Cardiac muscle cell (in vitro differentiated cells and primary cell): ENCODE results near the gene GNPTG. TPM values are rescaled to one million over a fixed set of nuclear protein-coding genes. Genes with fewer than 3 reads are reported as not detected.

Experiments used
- DNase-seq, 2 donors: peaks; one replicate each; pipeline versions ENCODE4 v3.0.0 to v3.0.0-alpha.2; 2010 to 2017; ENCODE audit warnings: low read depth in 1 of 2, low spot score in 1 of 2
- H3K27ac ChIP-seq: fragments of 200-600 bp; sonication (generic); 2 replicates; pipeline ENCODE4 v1.5.1; 2016
- H3K27me3 ChIP-seq: fragments of 200-600 bp; sonication (generic); 2 replicates; pipeline ENCODE4 v1.6.0; 2016; ENCODE audit warnings: control low read depth
- H3K36me3 ChIP-seq: fragments of 200-600 bp; sonication (generic); 2 replicates; pipeline ENCODE4 v1.5.1; 2016; ENCODE audit warnings: control low read depth
- H3K4me1 ChIP-seq: fragments of 200-600 bp; sonication (generic); 2 replicates; pipeline ENCODE4 v1.8.1; 2017; ENCODE audit warnings: low read depth, mild to moderate bottlenecking, mixed run types
- H3K4me3 ChIP-seq: fragments of 200-600 bp; sonication (generic); 2 replicates; pipeline ENCODE4 v1.5.1; 2016; ENCODE audit warnings: mild to moderate bottlenecking
- H3K9me3 ChIP-seq: fragments of 200-600 bp; sonication (generic); 2 replicates; pipeline ENCODE4 v1.5.1; 2017; ENCODE audit warnings: low read depth, mild to moderate bottlenecking, control low read depth
- CTCF ChIP-seq: IDR thresholded peaks from 2 replicates; pipeline ENCODE4 v1.5.1; 2012; ENCODE audit warnings: low read depth, mild to moderate bottlenecking, low read length
- polyA plus RNA-seq: library from polyadenylated mRNA; unstranded; fragments of >200 nt; fragmentation: Nextera tagmentation; extraction: Ambion mirVana; gene quantifications from 2 replicates; pipeline ENCODE4 v1.2.1, GENCODE V29; 2016
- total RNA-seq: library from RNA; depleted of rRNA; stranded (reverse); fragments of >200 nt; gene quantifications from 2 replicates; pipeline ENCODE4 v1.2.3, GENCODE V29; 2016

Gene GNPTG
- total and polyA plus RNA-seq, 2 experiments from 2014 or later, result 57.0 to 60.3 TPM

GRCh38 chr16:1312903-1313302 lies 38.8 kb upstream of the GNPTG start:
- H3K4me3 ChIP-seq, result no peak overlapping the region
- H3K27me3 ChIP-seq, result no peaks in the 10 kb centered on the region
- peaks cover 32% of the 10 kb centered on the region for H3K36me3 ChIP-seq
- TF ChIP-seq CTCF, result no peak
- no peak for DNase-seq
- H3K9me3 ChIP-seq, result no peaks in the 10 kb centered on the region
- H3K4me1 ChIP-seq, result peaks cover 16% of the 10 kb centered on the region
- no peak overlapping the region for H3K27ac ChIP-seq

DNA sequence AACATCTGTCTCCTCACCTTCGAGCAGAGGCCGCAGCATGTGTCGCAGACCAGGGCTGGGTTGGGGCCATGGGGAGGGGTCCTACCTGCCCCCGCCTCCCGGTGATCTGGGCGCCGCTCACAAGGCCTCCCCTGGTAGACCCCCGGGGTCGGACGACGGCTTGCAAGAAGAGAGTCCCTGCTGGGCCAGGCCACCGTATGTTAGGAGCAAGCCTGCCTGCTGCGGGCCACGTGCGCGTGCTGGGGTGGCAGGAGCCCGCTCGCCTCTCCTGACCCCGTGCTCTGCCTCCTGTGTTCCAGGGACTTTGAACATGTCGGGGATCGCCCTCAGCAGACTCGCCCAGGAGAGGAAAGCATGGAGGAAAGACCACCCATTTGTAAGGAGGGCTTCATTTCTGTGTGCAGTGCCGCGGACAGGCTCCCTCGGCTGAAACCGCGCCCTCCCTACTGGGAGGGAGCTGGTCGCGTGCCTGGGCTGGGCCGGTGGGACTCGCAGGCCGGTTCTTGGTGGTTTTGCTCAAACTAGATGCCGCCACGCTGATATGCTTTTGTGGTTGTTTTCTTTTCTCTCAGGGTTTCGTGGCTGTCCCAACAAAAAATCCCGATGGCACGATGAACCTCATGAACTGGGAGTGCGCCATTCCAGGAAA lies 37.9 kb upstream of the GNPTG start:
- no peak overlapping the region for H3K27ac ChIP-seq
- peaks cover 41% of the 10 kb centered on the region for H3K36me3 ChIP-seq
- no peaks in the 10 kb centered on the region for H3K9me3 ChIP-seq
- TF ChIP-seq CTCF, result no peak
- no peak overlapping the region for H3K4me3 ChIP-seq
- no peak for DNase-seq
- no peaks in the 10 kb centered on the region for H3K27me3 ChIP-seq
- H3K4me1 ChIP-seq, result peaks cover 16% of the 10 kb centered on the region

GRCh38 chr16:1314399-1315068 lies 37.2 kb upstream of the GNPTG start:
- Histone ChIP-seq H3K27ac (no peak overlapping the region), H3K9me3 (no peaks in the 10 kb centered on the region), H3K36me3 (peaks cover 48% of the 10 kb centered on the region), H3K27me3 (no peaks in the 10 kb centered on the region), H3K4me1 (peaks cover 16% of the 10 kb centered on the region), H3K4me3 (no peak overlapping the region)
- no peak for TF ChIP-seq CTCF
- no peak for DNase-seq

DNA sequence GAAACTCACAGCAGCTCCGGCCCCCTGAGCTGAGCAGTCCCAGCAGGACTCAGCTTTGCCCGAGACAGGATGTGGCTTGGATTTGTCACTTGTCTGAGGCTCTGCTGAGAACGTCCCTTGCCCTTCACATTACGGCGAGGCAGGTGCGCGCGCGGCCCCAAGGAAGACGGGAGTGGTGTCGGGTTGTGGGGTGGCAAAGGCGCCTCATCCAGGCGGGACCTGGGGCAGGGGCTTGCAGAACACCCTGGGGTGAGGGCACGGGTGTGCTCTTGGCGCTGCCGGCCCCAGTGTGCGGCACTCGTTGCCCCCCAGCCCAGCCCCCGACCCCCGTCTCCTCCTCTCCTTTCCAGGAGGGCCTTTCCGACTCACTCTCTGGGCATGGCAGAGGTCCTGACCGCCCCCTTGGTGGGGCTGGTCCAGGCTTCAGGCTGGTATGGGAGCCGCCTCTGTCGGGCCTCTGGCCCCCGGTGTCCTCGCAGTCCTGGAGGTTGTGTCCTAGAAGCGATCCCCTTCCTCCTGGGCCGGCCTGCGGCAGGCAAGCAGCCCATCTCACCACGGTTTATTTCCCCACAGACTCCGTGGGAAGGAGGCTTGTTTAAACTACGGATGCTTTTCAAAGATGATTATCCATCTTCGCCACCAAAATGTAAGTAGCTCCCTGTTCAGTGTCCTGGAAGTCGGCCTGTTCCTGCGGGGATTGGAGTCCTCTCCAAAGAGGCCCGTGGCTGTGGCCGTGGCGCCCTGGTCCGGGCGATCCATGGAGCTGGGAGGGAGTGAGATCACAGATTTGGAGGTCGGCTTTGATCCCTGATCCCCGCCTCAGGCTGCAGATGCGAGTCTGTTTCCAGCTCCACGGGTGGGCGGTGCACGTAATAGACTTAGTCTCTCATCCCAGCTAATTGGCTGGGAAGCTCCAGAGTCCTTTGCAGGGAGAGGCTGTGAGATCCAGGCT lies 36.4 kb upstream of the GNPTG start:
- H3K4me1 ChIP-seq, result peaks cover 16% of the 10 kb centered on the region
- H3K27ac ChIP-seq, result no peak overlapping the region
- H3K36me3 ChIP-seq, result peaks cover 56% of the 10 kb centered on the region
- TF ChIP-seq CTCF, result no peak
- H3K9me3 ChIP-seq, result no peaks in the 10 kb centered on the region
- DNase-seq, result no peak
- H3K27me3 ChIP-seq, result no peaks in the 10 kb centered on the region
- H3K4me3 ChIP-seq, result no peak overlapping the region

GRCh38 chr16:1316033-1316405 lies 35.7 kb upstream of the GNPTG start:
- no peaks in the 10 kb centered on the region for H3K9me3 ChIP-seq

More at GRCh38 chr16:1316033-1316405, 35.7 kb upstream of the GNPTG start:
- H3K27ac ChIP-seq, result no peak overlapping the region
- no peak for TF ChIP-seq CTCF
- no peak overlapping the region for H3K4me3 ChIP-seq
- DNase-seq, result no peak
- peaks cover 12% of the 10 kb centered on the region for H3K4me1 ChIP-seq
- no peaks in the 10 kb centered on the region for H3K27me3 ChIP-seq
- peaks cover 57% of the 10 kb centered on the region for H3K36me3 ChIP-seq
